Measurements from ENCODE around the gene MLKL.

Gene MLKL

DNA sequence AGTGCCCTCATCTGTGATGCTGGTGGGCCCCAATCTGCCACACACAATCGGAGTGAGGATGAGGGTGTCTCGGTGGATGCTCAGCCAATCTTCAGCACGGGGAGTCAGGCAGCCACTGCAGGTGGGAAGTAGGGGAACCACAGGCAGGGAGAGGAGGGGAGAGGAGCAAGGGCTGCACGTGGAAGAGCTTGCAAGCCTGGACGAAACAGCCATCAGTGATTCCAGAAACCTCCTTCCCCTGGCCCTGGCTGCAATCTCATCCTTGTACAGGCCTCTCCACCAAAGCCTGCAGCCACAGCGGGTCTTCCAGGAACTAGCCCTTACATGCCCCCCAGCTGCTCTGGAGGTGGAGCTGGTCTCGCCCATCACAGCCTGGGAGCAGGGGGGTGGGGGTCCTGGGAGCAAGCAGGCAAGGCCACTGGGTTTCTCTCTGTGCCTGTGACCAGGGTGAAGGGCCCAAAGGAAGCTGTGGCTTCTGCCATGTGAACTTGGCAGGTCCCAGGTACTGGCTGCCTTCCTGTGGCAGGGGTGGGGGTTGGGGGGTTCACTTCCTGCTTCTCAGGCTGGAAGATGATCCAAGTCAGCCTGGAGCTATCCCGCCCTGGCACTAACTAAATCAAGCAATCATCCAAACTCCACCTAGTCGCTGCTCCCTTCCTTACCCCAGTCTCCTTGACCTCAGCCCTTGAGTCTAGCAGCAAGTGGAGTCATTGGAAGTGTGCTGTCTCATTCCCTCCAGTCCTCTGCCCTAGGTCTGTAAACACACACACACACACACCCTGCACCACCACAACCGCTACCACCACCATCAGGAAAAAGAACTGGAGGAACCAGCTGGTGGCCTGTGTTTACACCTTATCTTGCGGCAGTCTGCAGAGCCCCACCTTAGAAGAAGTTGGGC lies 29.4 kb upstream of the MLKL start:
- no peak overlapping the region; the same call in 1 of the 2 replicates for H3K9ac ChIP-seq (ENCODE audit: low read depth, low read length)
- DNase-seq (peak; percentile 64), ATAC-seq (ENCODE audit: insufficient read depth, low read depth) (peak; percentile 75)
- no peaks in the 10 kb centered on the region for H3K36me3 ChIP-seq (ENCODE audit: insufficient read depth, low read length)
- H2AFZ ChIP-seq (ENCODE audit: low read depth, low read length), result no peak overlapping the region; the same call in 1 of the 2 replicates
- H3K4me1 ChIP-seq (ENCODE audit: insufficient read depth, low read length), result peaks cover 16% of the 10 kb centered on the region
- H3K27ac ChIP-seq (ENCODE audit: low read length), result peak overlapping the region; percentile 38; the same call in 1 of the 2 replicates
- H4K20me1 ChIP-seq (ENCODE audit: insufficient read depth, low read length), result no peaks in the 10 kb centered on the region
- H3K4me2 ChIP-seq (ENCODE audit: insufficient read depth, low read length), result no peak overlapping the region
- no peaks in the 10 kb centered on the region for H3K79me2 ChIP-seq (ENCODE audit: insufficient read depth, low read length)
- H3K9me3 ChIP-seq (ENCODE audit: insufficient read depth, low read length, severe bottlenecking), result peaks cover 5% of the 10 kb centered on the region
- no peaks in the 10 kb centered on the region for H3K27me3 ChIP-seq (ENCODE audit: insufficient read depth, low read length, poor library complexity)
- TF ChIP-seq, protein P1, sequence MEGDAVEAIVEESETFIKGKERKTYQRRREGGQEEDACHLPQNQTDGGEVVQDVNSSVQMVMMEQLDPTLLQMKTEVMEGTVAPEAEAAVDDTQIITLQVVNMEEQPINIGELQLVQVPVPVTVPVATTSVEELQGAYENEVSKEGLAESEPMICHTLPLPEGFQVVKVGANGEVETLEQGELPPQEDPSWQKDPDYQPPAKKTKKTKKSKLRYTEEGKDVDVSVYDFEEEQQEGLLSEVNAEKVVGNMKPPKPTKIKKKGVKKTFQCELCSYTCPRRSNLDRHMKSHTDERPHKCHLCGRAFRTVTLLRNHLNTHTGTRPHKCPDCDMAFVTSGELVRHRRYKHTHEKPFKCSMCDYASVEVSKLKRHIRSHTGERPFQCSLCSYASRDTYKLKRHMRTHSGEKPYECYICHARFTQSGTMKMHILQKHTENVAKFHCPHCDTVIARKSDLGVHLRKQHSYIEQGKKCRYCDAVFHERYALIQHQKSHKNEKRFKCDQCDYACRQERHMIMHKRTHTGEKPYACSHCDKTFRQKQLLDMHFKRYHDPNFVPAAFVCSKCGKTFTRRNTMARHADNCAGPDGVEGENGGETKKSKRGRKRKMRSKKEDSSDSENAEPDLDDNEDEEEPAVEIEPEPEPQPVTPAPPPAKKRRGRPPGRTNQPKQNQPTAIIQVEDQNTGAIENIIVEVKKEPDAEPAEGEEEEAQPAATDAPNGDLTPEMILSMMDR (IDR thresholded peaks at IDR 0.05; ENCODE audit: borderline replicate concordance, extremely low read depth, low read length, poor library complexity, severe bottlenecking), result no peak
- TF ChIP-seq EZH2 (IDR thresholded peaks at IDR 0.05; ENCODE audit: borderline replicate concordance, low read depth, low read length, severe bottlenecking), result no peak
- H3K4me3 ChIP-seq (ENCODE audit: low read depth in 1 of 2, low read length in 2 of 2), result no peak overlapping the region

DNA sequence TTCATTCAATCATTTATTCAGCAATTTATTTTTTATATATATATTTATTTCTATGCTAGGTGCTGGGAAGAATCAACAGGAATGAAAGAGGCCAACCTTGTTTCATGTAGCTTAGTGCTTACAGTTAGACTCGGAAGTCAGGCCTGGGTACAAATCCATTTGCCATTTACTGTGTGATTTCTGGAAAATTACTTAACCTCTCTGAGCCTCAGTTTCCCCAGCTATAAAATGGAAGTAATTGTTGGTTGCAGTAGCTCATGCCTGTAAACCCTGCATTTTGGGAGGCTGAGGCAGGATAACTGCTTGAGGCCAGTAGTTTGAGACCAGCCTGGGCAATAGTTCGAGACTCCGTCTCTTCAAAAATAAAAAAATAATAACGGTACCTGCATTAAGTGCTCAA lies 27.2 kb upstream of the MLKL start:
- no peak for TF ChIP-seq EZH2 (IDR thresholded peaks at IDR 0.05; ENCODE audit: borderline replicate concordance, low read depth, low read length, severe bottlenecking)
- DNase-seq (no peak), ATAC-seq (ENCODE audit: insufficient read depth, low read depth) (no peak)
- Histone ChIP-seq H3K9me3 (ENCODE audit: insufficient read depth, low read length, severe bottlenecking) (peaks cover 5% of the 10 kb centered on the region), H3K4me1 (ENCODE audit: insufficient read depth, low read length) (peaks cover 16% of the 10 kb centered on the region), H3K36me3 (ENCODE audit: insufficient read depth, low read length) (no peaks in the 10 kb centered on the region), H3K4me2 (ENCODE audit: insufficient read depth, low read length) (no peak overlapping the region), H3K27ac (ENCODE audit: low read length) (no peak overlapping the region), H3K79me2 (ENCODE audit: insufficient read depth, low read length) (no peaks in the 10 kb centered on the region), H3K27me3 (ENCODE audit: insufficient read depth, low read length, poor library complexity) (no peaks in the 10 kb centered on the region), H3K4me3 (ENCODE audit: low read depth in 1 of 2, low read length in 2 of 2) (no peak overlapping the region), H2AFZ (ENCODE audit: low read depth, low read length) (no peak overlapping the region), H4K20me1 (ENCODE audit: insufficient read depth, low read length) (no peaks in the 10 kb centered on the region), H3K9ac (ENCODE audit: low read depth, low read length) (no peak overlapping the region)

DNA sequence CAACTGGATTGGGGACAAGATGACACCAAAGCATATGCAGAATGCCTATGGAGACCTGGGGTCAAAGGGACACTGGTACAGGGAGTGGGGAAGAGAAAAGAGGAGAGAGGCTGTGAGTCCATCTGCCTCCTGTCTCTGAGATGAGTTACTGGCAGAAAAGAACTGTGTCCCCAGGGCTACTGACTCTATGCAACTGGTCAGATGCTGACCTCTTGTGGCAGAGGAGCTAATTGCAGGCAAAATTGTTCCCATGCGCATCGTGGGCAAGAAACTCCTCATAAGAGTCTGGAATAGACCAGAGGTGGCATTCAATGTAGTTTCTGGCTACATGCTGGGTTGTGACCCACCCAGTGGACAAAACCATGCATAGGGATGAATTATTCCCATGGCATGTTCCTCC lies 26.1 kb upstream of the MLKL start:
- Histone ChIP-seq H3K27me3 (ENCODE audit: insufficient read depth, low read length, poor library complexity) (no peaks in the 10 kb centered on the region), H3K27ac (ENCODE audit: low read length) (no peak overlapping the region), H3K79me2 (ENCODE audit: insufficient read depth, low read length) (no peaks in the 10 kb centered on the region), H3K4me3 (ENCODE audit: low read depth in 1 of 2, low read length in 2 of 2) (no peak overlapping the region), H2AFZ (ENCODE audit: low read depth, low read length) (no peak overlapping the region), H3K4me1 (ENCODE audit: insufficient read depth, low read length) (peaks cover 16% of the 10 kb centered on the region), H3K4me2 (ENCODE audit: insufficient read depth, low read length) (no peak overlapping the region), H3K9ac (ENCODE audit: low read depth, low read length) (no peak overlapping the region), H4K20me1 (ENCODE audit: insufficient read depth, low read length) (no peaks in the 10 kb centered on the region), H3K9me3 (ENCODE audit: insufficient read depth, low read length, severe bottlenecking) (peaks cover 5% of the 10 kb centered on the region), H3K36me3 (ENCODE audit: insufficient read depth, low read length) (no peaks in the 10 kb centered on the region)
- ATAC-seq (ENCODE audit: insufficient read depth, low read depth) (0 out of 3 replicates have a peak, but pooled peaks have one; percentile 33), DNase-seq (peak; percentile 45)
- no peak for TF ChIP-seq EZH2 (IDR thresholded peaks at IDR 0.05; ENCODE audit: borderline replicate concordance, low read depth, low read length, severe bottlenecking)
- TF ChIP-seq, protein P1 (IDR thresholded peaks at IDR 0.05; ENCODE audit: borderline replicate concordance, extremely low read depth, low read length, poor library complexity, severe bottlenecking), result peak; percentile 76
